Psoas muscle (tissue), 8 donors: ENCODE data around the gene TGFB2. TPM values are rescaled to one million over a fixed set of nuclear protein-coding genes. Genes with fewer than 3 reads are reported as not detected.

Source experiments
- ATAC-seq, 4 donors: fragments of 200-7000 bp; cut with Tn5 transposase; one replicate each; pipeline ENCODE4 v1.9.1; 2020; ENCODE audit warnings: moderate library complexity in 3 of 4, mild to moderate bottlenecking in 2 of 4
- DNase-seq, 2 donors: peaks; one replicate each; pipeline ENCODE4 v3.0.0-alpha.2; 2020
- H3K27ac ChIP-seq: fragments of 200-600 bp; one replicate; pipeline ENCODE4 v1.8.0; 2022
- H3K27me3 ChIP-seq, 3 donors: fragments of 200-600 bp in 1 of 3; one replicate each; pipeline versions ENCODE4 v1.6.1 to v1.8.0; 2013 to 2022; ENCODE audit warnings: low read length in 2 of 3, mild to moderate bottlenecking in 2 of 3, moderate library complexity in 1 of 3; ENCODE audit not compliant: insufficient read depth in 3 of 3
- H3K36me3 ChIP-seq, 2 donors: fragments of 200-600 bp in 1 of 2; one replicate each; pipeline versions ENCODE4 v1.6.1 to v1.8.0; 2013 to 2022; ENCODE audit warnings: low read depth in 1 of 2, mild to moderate bottlenecking in 1 of 2, moderate library complexity in 1 of 2; ENCODE audit not compliant: insufficient read depth in 1 of 2
- H3K4me1 ChIP-seq: fragments of 200-600 bp; one replicate; pipeline ENCODE4 v1.8.0; 2022
- H3K4me3 ChIP-seq: fragments of 200-600 bp; one replicate; pipeline ENCODE4 v1.8.0; 2022; ENCODE audit warnings: mild to moderate bottlenecking
- H3K9me3 ChIP-seq: fragments of 200-600 bp; one replicate; pipeline ENCODE4 v1.8.0; 2022
- CTCF ChIP-seq: fragments of 200-600 bp; IDR thresholded peaks from one replicate; pipeline ENCODE4 v1.8.0; 2022; ENCODE audit warnings: antibody characterized with exemption
- WGBS, 3 donors: extraction: QIAGEN DNeasy Blood & Tissue Kit; methylation state at CpG; one replicate each; pipeline versions ENCODE4 v1.1.6 to v1.1.7; 2013; 5-methylcytosine and 5-hydroxymethylcytosine counted together
- intact Hi-C, 2 donors: fragments of 100-400 bp; cut with DNase I; formaldehyde crosslinking; loops; one replicate each; pipeline versions ENCODE4 v1.11.0 to v1.14.2; 2022
- polyA plus RNA-seq, 3 donors: library from polyadenylated mRNA; stranded (reverse); fragments of 200-250 nt; gene quantifications; one replicate each; pipeline ENCODE4 v1.2.3, GENCODE V29; 2013
- total RNA-seq, 4 donors: library from RNA; stranded (reverse); fragmentation: NEBNext Ultra II Directional in 2 of 4; extraction: Animal tissue kit (Norgen Biotek cat#: 25700) in 2 of 4; gene quantifications; one replicate each; pipeline versions ENCODE4 v1.2.1 to v1.2.4, GENCODE V29; 2021 to 2023
- donor health status: healthy with polysubstance abuse.
- donor health status: DM: no; HTN: no; CAD: no; lungs with moderate emphysema.
- donor health status: Bipolar disorder and iron deficiency.
- donor health status: healthy.
- donor health status: DM: yes; HTN: yes; CAD: no.
- donor health status: DM: no; HTN: no; CAD: no.
- donor health status: DM: no; HTN: no; CAD: no.
- donor health status: DM: yes; HTN: yes; CAD: no.

TGFB2 gene
- total and polyA plus RNA-seq, 7 donors: 0.43 to 35.4 (median 5.1) TPM

- Histone ChIP-seq H3K36me3 (peaks cover 0 to 23% of the 10 kb centered on the region in 2 donors), H3K27ac (no peak overlapping the region), H3K4me3 (no peak overlapping the region), H3K4me1 (peaks cover 25% of the 10 kb centered on the region), H3K9me3 (no peaks in the 10 kb centered on the region), H3K27me3 (no peaks in the 10 kb centered on the region)
- DNase-seq (no peak), ATAC-seq (no peak)
- TF ChIP-seq CTCF: no peak
- intact Hi-C loops: no loop called here
- WGBS, 3 donors: 60 to 76% (median 69%) methylated on average over 1 of the region's 1 CpG
Measured at GRCh38 chr1:218407630-218408029, 62.5 kb downstream of the TGFB2 start.

GRCh38 chr1:218408135-218408534 is 63.0 kb downstream of the TGFB2 start:
- Histone ChIP-seq H3K36me3 (peaks cover 0 to 23% of the 10 kb centered on the region in 2 donors), H3K27ac (no peak overlapping the region), H3K4me3 (no peak overlapping the region), H3K27me3 (no peaks in the 10 kb centered on the region), H3K9me3 (no peaks in the 10 kb centered on the region), H3K4me1 (peaks cover 25% of the 10 kb centered on the region)
- DNase-seq (no peak), ATAC-seq (no peak)
- WGBS, 3 donors: 88 to 91% (median 90%) methylated on average over 6 of the region's 6 CpGs
- intact Hi-C loops: no loop called here
- TF ChIP-seq CTCF: no peak

- peak in 1 of 4 donors; percentile 36 for ATAC-seq
- H3K4me3 ChIP-seq: no peak overlapping the region
- intact Hi-C loops: no loop called here
Measured at GRCh38 chr1:218408942-218409341, 63.8 kb downstream of the TGFB2 start.

GRCh38 chr1:218409946-218410510 is 64.9 kb downstream of the TGFB2 start:
- no peak for DNase-seq
- TF ChIP-seq CTCF: no peak
- Histone ChIP-seq H3K27me3 (no peaks in the 10 kb centered on the region), H3K9me3 (no peaks in the 10 kb centered on the region), H3K4me3 (no peak overlapping the region), H3K4me1 (peaks cover 38% of the 10 kb centered on the region), H3K27ac (no peak overlapping the region), H3K36me3 (peaks cover 0 to 22% of the 10 kb centered on the region in 2 donors)
- intact Hi-C loops: no loop called here
- ATAC-seq: no peak
- 84 to 93% (median 84%) methylated on average over 8 of the region's 8 CpGs for WGBS, 3 donors

More at GRCh38 chr1:218408942-218409341, 63.8 kb downstream of the TGFB2 start:
- TF ChIP-seq CTCF: no peak
- Histone ChIP-seq H3K4me1 (peaks cover 28% of the 10 kb centered on the region), H3K36me3 (peaks cover 0 to 23% of the 10 kb centered on the region in 2 donors), H3K27ac (peak overlapping the region; percentile 37), H3K27me3 (no peaks in the 10 kb centered on the region), H3K9me3 (no peaks in the 10 kb centered on the region)
- no peak for DNase-seq
- 73 to 84% (median 74%) methylated on average over 9 of the region's 9 CpGs for WGBS, 3 donors

GRCh38 chr1:218411101-218411500 is 66.0 kb downstream of the TGFB2 start:
- 25 to 48% (median 28%) methylated on average over 1 of the region's 1 CpG for WGBS, 3 donors
- no peak for DNase-seq
- Histone ChIP-seq H3K4me1 (peaks cover 45% of the 10 kb centered on the region), H3K27me3 (no peaks in the 10 kb centered on the region), H3K9me3 (no peaks in the 10 kb centered on the region), H3K4me3 (no peak overlapping the region), H3K27ac (no peak overlapping the region), H3K36me3 (peaks cover 0 to 11% of the 10 kb centered on the region in 2 donors)
- no peak for TF ChIP-seq CTCF
- intact Hi-C loops: no loop called here
- peak in 2 of 4 donors; percentile 28 to 32 for ATAC-seq
